Sigmoid colon (tissue), 4 donors: ENCODE data around the gene TMEM14A.

Source experiments
- POLR2A ChIP-seq, 2 donors: fragments of 450-650 bp; IDR thresholded peaks; one replicate each; pipeline ENCODE4 v1.6.1; 2016; ENCODE audit warnings: antibody characterized with exemption in 2 of 2, mild to moderate bottlenecking in 2 of 2, moderate library complexity in 2 of 2
- POLR2AphosphoS5 ChIP-seq, 4 donors: sonication (generic); formaldehyde crosslinking; IDR thresholded peaks; one replicate each; pipeline ENCODE4 v1.6.1; 2017; ENCODE audit warnings: antibody characterized with exemption in 4 of 4
- TF ChIP-seq, protein P1 (sequence below), 4 experiments: fragments of 450-650 bp in 3 of 4; fragments of 200-600 bp in 1 of 4; IDR thresholded peaks; one replicate each; pipeline ENCODE4 v1.5.1; 2016 to 2019; ENCODE audit warnings: antibody characterized with exemption in 4 of 4, mild to moderate bottlenecking in 3 of 4, moderate library complexity in 2 of 4

DNA sequence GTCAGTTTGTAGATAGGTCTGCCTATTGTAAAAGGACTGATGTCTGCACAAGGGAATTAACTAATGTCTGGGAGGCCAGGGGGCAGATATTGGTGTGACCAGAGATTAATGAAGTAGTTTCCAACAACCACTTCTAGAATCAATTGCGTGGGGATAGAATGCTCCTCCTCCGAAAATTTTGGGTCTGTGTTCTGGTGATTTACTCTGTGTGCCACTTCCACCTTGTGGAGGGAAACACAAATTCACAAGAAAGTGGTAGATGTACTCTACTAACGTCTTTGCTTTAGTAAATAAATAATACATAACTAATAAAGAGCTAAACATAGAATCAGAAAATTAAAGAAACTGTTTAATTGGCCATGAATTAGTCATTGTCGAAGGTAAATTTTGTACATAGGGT is 25.5 kb downstream of the TMEM14A start:
- TF ChIP-seq, protein P1, sequence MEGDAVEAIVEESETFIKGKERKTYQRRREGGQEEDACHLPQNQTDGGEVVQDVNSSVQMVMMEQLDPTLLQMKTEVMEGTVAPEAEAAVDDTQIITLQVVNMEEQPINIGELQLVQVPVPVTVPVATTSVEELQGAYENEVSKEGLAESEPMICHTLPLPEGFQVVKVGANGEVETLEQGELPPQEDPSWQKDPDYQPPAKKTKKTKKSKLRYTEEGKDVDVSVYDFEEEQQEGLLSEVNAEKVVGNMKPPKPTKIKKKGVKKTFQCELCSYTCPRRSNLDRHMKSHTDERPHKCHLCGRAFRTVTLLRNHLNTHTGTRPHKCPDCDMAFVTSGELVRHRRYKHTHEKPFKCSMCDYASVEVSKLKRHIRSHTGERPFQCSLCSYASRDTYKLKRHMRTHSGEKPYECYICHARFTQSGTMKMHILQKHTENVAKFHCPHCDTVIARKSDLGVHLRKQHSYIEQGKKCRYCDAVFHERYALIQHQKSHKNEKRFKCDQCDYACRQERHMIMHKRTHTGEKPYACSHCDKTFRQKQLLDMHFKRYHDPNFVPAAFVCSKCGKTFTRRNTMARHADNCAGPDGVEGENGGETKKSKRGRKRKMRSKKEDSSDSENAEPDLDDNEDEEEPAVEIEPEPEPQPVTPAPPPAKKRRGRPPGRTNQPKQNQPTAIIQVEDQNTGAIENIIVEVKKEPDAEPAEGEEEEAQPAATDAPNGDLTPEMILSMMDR (IDR thresholded peaks at IDR 0.05): no peak
- TF ChIP-seq POLR2AphosphoS5 (IDR thresholded peaks at IDR 0.05) (no peak), POLR2A (IDR thresholded peaks at IDR 0.05) (no peak)
